HT-29 (cell line): ENCODE results near the gene MICAL1. TPM values are rescaled to one million over a fixed set of nuclear protein-coding genes. Genes with fewer than 3 reads are reported as not detected.

Source experiments
- DNase-seq: peaks from one replicate; pipeline ENCODE4 v3.0.0-alpha.2; 2015; ENCODE audit warnings: low spot score
- total RNA-seq: library from RNA; depleted of rRNA; stranded (reverse); fragments of >200 nt; shearing (Covaris generic); gene quantifications from 2 replicates; pipeline ENCODE4 v1.2.3, GENCODE V29; 2014

The MICAL1 gene
- total RNA-seq, 1 experiment from 2014 or later: 26.4 TPM

- no peak for DNase-seq
These were observed 575 bp upstream of the MICAL1 start for GRCh38 chr6:109456111-109456583.

GRCh38 chr6:109454496-109455436 lies 806 bp downstream of the MICAL1 start:
- peak; percentile 14 for DNase-seq

- DNase-seq: no peak
These were observed 1.7 kb downstream of the MICAL1 start for GRCh38 chr6:109453594-109454495.

GRCh38 chr6:109453156-109453555 lies 2.4 kb downstream of the MICAL1 start:
- DNase-seq: no peak

GRCh38 chr6:109452181-109452580 lies 3.4 kb downstream of the MICAL1 start:
- no peak for DNase-seq

- no peak for DNase-seq
These were observed 4.2 kb downstream of the MICAL1 start for GRCh38 chr6:109451376-109451775.

- no peak for DNase-seq
These were observed 4.8 kb downstream of the MICAL1 start for GRCh38 chr6:109450801-109451200.

GRCh38 chr6:109449795-109450673 lies 5.5 kb downstream of the MICAL1 start:
- no peak for DNase-seq

- no peak for DNase-seq
These were observed 6.3 kb downstream of the MICAL1 start for GRCh38 chr6:109449064-109449794.

- no peak for DNase-seq
These were observed 7.0 kb downstream of the MICAL1 start for GRCh38 chr6:109448615-109449014.

GRCh38 chr6:109447878-109448555 lies 7.6 kb downstream of the MICAL1 start:
- DNase-seq: no peak

GRCh38 chr6:109447087-109447486 lies 8.5 kb downstream of the MICAL1 start:
- DNase-seq: no peak

GRCh38 chr6:109446541-109446940 lies 9.0 kb downstream of the MICAL1 start:
- no peak for DNase-seq

GRCh38 chr6:109446072-109446471 lies 9.5 kb downstream of the MICAL1 start:
- peak; percentile 53 for DNase-seq

- no peak for DNase-seq
These were observed 10.2 kb downstream of the MICAL1 start for GRCh38 chr6:109445382-109445781.

- no peak for DNase-seq
These were observed 12.1 kb downstream of the MICAL1 start for GRCh38 chr6:109443425-109443950.

GRCh38 chr6:109442393-109442924 lies 13.1 kb downstream of the MICAL1 start:
- DNase-seq: no peak

- peak; percentile 75 for DNase-seq
These were observed 14.3 kb downstream of the MICAL1 start for GRCh38 chr6:109441069-109441816.
